ENCODE results near the gene CNFN. TPM values are rescaled to one million over a fixed set of nuclear protein-coding genes. Genes with fewer than 3 reads are reported as not detected.

Gene CNFN
- total and polyA plus RNA-seq, 9 donors: 0.47 to 0.91 TPM; not detected in 7

DNA sequence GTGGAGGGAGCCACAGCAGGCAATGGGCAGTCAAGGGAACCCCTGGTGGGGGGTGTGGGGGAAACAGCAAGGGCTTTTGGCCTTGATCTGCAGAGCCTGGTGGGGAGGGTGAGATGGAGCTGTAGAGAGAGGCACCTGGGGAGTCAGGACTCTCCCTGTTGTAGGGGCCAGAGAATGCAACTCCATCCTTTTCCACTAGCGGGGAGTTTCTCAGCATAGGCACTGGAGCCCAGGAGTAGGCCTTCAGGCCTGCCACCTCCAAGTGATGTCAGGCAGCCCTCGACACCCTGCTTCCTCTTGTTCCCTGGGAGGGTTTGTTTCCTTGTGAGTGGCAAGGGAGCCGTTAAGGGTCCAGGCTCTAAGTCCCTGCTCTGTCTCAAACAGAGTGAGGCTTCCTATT lies 39.7 kb downstream of the CNFN start:
- TF ChIP-seq POLR2A (IDR thresholded peaks at IDR 0.05): no peak
- TF ChIP-seq EP300 (IDR thresholded peaks at IDR 0.05): no peak
- TF ChIP-seq, protein P1, sequence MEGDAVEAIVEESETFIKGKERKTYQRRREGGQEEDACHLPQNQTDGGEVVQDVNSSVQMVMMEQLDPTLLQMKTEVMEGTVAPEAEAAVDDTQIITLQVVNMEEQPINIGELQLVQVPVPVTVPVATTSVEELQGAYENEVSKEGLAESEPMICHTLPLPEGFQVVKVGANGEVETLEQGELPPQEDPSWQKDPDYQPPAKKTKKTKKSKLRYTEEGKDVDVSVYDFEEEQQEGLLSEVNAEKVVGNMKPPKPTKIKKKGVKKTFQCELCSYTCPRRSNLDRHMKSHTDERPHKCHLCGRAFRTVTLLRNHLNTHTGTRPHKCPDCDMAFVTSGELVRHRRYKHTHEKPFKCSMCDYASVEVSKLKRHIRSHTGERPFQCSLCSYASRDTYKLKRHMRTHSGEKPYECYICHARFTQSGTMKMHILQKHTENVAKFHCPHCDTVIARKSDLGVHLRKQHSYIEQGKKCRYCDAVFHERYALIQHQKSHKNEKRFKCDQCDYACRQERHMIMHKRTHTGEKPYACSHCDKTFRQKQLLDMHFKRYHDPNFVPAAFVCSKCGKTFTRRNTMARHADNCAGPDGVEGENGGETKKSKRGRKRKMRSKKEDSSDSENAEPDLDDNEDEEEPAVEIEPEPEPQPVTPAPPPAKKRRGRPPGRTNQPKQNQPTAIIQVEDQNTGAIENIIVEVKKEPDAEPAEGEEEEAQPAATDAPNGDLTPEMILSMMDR (IDR thresholded peaks at IDR 0.05): no peak
- Histone ChIP-seq H3K4me3 (no peak overlapping the region), H3K4me1 (ENCODE audit: insufficient read depth) (no peaks in the 10 kb centered on the region), H3K27me3 (no peaks in the 10 kb centered on the region), H3K36me3 (no peaks in the 10 kb centered on the region), H3K27ac (no peak overlapping the region), H3K9me3 (no peaks in the 10 kb centered on the region)
- DNase-seq: no peak
- intact Hi-C loops (cut with DNase I): no loop called here
- 93 to 96% (median 94%) methylated on average over 3 of the region's 3 CpGs for WGBS, 3 donors

DNA sequence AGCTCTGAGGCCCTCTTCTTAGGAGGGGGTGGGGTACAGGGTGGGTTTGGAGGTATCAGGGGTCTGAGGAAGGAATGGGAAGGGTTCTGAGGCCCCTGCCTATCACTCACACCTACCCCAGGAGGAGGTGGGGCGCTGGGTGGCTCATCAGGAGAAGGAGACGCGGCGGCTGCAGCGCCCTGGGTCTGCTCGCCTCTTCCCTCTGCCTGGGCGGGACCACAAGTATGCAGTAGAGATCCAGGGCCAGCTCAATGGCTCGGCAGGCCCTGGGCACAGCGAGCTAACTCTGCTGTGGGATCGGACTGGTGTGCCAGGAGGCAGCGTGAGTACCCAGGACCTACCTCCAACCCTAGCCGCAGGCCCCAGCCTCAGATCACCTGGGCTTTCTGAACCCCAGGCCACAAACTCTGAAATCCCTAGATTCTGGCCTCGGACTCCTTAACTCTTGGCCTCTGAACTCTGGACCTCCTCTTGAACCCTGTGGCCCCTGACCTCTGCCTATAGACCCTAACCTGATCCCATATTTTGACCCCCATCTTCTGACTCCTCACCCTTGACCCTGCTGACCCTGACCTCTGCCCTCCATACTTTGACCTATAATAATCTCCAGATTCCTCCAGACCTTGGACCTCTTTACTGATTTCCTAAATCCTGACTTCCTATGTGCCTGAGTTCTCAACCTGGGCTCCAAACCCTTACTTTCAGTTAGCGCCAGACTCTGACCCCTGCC lies 40.6 kb downstream of the CNFN start:
- H3K36me3 ChIP-seq: no peaks in the 10 kb centered on the region
- H3K27ac ChIP-seq: no peak overlapping the region
- no peak overlapping the region for H3K4me3 ChIP-seq
- DNase-seq: no peak
- WGBS, 3 donors: 93 to 94% (median 93%) methylated on average over 14 of the region's 14 CpGs
- no peaks in the 10 kb centered on the region for H3K9me3 ChIP-seq
- H3K27me3 ChIP-seq: no peaks in the 10 kb centered on the region
- intact Hi-C loops (cut with DNase I): no loop called here
- TF ChIP-seq POLR2A (IDR thresholded peaks at IDR 0.05): no peak
- TF ChIP-seq, protein P1 (IDR thresholded peaks at IDR 0.05): no peak
- TF ChIP-seq EP300 (IDR thresholded peaks at IDR 0.05): no peak
- no peaks in the 10 kb centered on the region for H3K4me1 ChIP-seq (ENCODE audit: insufficient read depth)

DNA sequence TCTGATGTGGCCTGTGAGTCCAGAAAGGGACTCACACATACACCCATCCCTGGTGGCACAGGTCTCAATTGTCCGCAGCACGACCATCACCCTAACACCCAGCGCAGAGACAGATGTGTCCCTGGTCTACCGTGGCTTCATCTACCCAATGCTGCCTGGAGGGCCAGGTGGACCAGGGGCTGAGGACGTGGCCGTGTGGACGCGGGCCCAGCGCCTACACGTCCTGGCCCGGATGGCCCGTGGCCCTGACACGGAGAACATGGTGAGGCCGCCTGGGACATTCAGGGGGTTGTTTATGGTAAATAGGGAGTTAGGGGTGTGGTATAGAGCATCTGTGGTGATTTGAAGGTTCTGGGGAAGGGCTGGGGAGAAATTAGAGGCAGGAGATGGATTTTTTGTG lies 41.9 kb downstream of the CNFN start:
- H3K27ac ChIP-seq: no peak overlapping the region
- H3K9me3 ChIP-seq: no peaks in the 10 kb centered on the region
- intact Hi-C loops (cut with DNase I): no loop called here
- no peak for DNase-seq
- H3K4me1 ChIP-seq (ENCODE audit: insufficient read depth): no peaks in the 10 kb centered on the region
- H3K36me3 ChIP-seq: no peaks in the 10 kb centered on the region
- no peaks in the 10 kb centered on the region for H3K27me3 ChIP-seq
- WGBS, 3 donors: 92 to 95% (median 94%) methylated on average over 14 of the region's 14 CpGs
- H3K4me3 ChIP-seq: no peak overlapping the region
- no peak for TF ChIP-seq EP300 (IDR thresholded peaks at IDR 0.05)
- TF ChIP-seq, protein P1 (IDR thresholded peaks at IDR 0.05): no peak
- no peak for TF ChIP-seq POLR2A (IDR thresholded peaks at IDR 0.05)

DNA sequence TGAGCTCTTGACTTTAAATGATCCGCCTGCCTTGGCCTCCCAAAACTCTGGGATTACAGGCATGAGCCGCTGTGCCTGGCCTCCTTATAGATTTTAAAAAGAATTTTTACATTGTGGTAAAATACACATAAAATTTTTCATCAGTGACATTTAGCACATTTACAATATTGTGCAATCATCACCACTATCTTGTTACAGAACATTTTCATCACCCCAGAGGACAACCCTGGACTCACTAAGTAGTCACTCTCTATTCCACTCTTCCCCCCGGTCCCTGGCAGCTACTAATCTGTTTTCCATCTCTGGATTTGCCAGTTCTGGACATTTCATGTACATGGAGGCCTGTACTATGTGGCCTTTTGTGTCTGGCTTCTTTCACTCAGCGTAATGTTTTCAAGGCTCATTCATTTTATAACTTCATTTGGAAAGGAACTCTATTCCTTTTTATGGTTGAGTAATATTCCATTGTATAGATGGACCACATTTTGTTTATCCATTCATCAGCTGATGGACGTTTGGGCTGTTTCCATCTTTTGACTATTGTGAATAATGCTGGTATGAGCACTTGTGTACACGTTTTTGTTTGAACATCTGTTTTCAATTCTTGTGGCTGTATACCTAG lies 44.8 kb downstream of the CNFN start:
- 78 to 87% (median 82%) methylated on average over 6 of the region's 6 CpGs for WGBS, 3 donors
- intact Hi-C loops (cut with DNase I): no loop called here
- Histone ChIP-seq H3K36me3 (no peaks in the 10 kb centered on the region), H3K4me3 (no peak overlapping the region), H3K4me1 (ENCODE audit: insufficient read depth) (no peaks in the 10 kb centered on the region), H3K27me3 (no peaks in the 10 kb centered on the region), H3K27ac (no peak overlapping the region), H3K9me3 (no peaks in the 10 kb centered on the region)
- TF ChIP-seq, protein P1 (IDR thresholded peaks at IDR 0.05): no peak
- TF ChIP-seq EP300 (IDR thresholded peaks at IDR 0.05) (no peak), POLR2A (IDR thresholded peaks at IDR 0.05) (no peak)
- DNase-seq: no peak

All from ovary (tissue), 9 donors.